Measurements from ENCODE around the gene PRKN.

PRKN gene

DNA sequence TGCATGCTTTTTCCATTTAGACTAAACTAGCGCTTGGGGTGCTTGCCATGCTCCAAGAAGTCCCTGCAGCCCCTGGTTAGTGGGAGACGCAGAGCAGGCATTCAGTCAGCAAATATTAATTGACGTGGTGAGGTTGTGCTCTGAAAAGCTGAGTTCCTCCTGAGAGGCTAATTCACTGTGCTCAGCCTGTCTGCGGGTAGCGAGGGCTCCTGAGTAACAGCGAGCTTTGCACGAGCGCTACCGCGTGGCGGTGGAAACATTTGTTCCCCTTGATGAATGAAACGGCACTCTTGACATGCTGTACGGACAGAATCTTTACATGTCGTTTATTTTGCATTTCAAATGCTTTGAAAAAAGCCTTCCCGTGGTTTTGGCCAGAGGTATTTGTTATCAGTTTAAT lies 1283.1 kb downstream of the PRKN start:
- no peak overlapping the region for H3K27ac ChIP-seq
- TF ChIP-seq, protein P1, sequence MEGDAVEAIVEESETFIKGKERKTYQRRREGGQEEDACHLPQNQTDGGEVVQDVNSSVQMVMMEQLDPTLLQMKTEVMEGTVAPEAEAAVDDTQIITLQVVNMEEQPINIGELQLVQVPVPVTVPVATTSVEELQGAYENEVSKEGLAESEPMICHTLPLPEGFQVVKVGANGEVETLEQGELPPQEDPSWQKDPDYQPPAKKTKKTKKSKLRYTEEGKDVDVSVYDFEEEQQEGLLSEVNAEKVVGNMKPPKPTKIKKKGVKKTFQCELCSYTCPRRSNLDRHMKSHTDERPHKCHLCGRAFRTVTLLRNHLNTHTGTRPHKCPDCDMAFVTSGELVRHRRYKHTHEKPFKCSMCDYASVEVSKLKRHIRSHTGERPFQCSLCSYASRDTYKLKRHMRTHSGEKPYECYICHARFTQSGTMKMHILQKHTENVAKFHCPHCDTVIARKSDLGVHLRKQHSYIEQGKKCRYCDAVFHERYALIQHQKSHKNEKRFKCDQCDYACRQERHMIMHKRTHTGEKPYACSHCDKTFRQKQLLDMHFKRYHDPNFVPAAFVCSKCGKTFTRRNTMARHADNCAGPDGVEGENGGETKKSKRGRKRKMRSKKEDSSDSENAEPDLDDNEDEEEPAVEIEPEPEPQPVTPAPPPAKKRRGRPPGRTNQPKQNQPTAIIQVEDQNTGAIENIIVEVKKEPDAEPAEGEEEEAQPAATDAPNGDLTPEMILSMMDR (conservative IDR thresholded peaks at IDR 0.05) = no peak

DNA sequence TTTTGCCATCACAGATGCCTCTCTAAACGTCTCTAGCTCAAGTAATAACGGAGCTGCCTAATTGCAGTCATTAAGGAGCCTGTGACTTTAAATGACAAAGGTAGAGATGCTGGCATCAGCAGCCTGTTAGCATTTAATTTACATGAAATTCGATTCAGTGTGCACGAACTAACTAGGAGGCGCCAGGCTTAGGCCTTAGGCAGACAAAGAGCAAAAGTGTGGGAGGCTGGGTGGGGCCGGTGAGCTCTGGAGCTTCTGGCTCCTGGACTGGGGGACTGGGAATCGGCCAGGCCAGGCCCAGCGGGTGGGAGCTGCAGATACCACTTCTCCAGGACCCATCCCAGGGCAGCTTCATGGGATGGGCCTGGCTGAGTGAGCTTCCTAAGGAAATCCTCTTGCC lies 1283.7 kb downstream of the PRKN start:
- no peak overlapping the region for H3K27ac ChIP-seq
- TF ChIP-seq, protein P1 (conservative IDR thresholded peaks at IDR 0.05) = no peak

DNA sequence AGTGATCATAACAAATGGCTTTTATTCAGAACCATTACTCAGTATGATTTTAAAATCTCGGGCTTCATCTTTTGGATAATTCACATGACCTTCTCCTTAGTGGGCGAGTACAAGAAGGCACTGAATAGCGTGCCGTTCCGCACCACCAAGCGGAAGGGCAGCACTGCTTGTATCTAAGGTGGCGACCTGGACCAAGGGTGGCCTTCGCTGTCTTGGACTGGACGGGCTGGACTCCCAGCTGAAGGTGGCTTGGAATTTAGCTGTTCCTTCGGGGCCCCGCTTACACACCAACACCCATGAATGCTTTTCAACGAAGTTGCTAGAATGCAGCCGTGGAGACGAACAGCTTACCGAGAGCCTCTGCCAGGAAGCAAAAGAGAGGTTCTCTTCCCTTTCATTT lies 1285.1 kb downstream of the PRKN start:
- H3K27ac ChIP-seq = no peak overlapping the region
- TF ChIP-seq, protein P1 (conservative IDR thresholded peaks at IDR 0.05) = no peak

DNA sequence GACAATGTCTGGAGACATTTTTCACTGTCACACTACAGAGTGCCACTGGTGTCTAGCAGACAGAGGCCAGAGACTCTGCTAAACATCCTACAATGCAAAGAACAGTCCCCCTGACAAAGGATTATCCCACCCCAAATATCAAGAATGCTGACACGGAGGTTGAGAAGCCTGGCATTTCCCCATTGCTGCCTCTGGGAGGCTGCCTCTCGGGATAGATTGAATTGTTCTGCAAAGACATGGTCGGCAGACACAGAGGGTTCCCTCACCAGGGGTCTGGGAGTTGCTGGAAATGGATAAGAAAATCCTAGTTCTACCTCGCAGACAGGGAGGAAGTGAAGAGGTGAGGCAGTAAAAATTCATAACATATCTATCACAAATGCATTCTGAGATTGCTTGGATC lies 1287.3 kb downstream of the PRKN start:
- H3K27ac ChIP-seq = no peak overlapping the region
- TF ChIP-seq, protein P1 (conservative IDR thresholded peaks at IDR 0.05) = no peak

DNA sequence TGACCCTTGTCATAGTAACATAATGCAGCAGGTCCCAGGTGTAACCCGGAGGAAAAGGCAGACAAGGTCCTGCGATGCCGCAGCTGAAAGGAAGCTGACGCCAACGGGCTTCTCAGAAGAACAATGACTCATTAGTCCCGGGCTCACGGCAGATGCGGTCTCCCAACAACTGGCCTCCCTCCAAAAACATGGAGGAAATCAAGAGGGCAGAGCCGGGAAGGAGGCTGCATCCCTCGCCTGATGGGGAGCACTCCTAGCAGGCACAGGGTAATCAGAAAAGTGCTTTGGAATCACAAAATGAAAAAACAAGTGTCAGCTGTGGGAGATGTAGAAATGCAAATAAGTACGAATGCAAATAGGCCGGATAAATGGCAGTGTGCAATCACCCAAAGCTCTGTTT lies 1288.5 kb downstream of the PRKN start:
- no peak overlapping the region for H3K27ac ChIP-seq
- TF ChIP-seq, protein P1 (conservative IDR thresholded peaks at IDR 0.05) = no peak

DNA sequence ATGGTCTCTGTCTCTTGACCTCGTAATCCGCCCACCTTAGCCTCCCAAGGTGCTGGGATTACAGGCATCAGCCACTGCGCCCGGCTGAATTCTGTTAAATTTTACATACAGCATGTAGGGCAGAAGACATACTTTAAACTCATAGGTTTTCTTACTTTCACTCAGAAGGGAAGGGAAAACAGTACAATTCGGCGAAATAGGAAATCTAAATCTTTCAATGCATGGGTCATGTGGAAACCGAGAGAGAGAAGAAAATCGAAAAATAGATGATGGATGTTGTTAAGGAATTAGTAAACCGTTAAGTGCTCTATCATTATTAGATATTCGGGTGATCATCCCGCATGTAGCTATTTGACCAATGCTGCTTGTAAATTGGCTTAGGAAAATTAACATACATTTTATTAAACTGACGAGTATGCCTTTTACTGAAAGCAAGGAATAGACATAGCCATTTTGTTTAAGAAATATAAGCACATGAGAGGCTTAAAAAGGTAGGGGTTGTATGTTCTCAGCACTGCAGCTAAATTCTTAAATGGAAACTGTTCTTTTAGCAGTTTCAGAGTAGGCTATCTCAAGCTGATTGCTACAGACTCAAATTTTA lies 1289.0 kb downstream of the PRKN start:
- TF ChIP-seq, protein P1 (conservative IDR thresholded peaks at IDR 0.05) = no peak
- no peak overlapping the region for H3K27ac ChIP-seq

DNA sequence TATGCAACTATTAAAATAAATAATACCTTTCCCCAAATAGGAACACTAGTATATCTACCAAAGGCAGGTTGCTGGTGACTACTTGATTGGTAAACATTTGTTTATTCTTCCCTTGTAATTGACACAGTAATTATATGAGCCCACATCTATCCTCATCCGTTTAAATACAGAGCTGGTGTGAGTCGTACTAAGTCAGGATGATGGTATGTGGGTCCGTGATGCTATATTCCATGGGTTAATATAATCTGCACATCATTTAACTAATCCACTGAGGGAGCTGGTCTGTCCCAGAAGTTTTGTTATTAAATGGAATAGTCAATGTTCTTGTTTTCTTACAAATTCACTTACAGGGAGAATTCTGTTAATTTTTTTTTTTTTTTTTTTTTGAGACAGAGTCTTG lies 1289.7 kb downstream of the PRKN start:
- no peak overlapping the region for H3K27ac ChIP-seq
- TF ChIP-seq, protein P1 (conservative IDR thresholded peaks at IDR 0.05) = no peak

All from VCaP (cell line).